SU-DHL-6 (cell line): ENCODE results near the gene CHD6.

Experiments
- H2AFZ ChIP-seq: fragments of 200-600 bp; sonication (generic); 2 replicates; pipeline ENCODE4 v1.6.1; 2014; ENCODE audit warnings: low read depth, mild to moderate bottlenecking, moderate library complexity, mixed read lengths, antibody characterized with exemption, low read length; ENCODE audit not compliant: severe bottlenecking
- H3F3A ChIP-seq: fragments of 200-600 bp; shearing (Covaris generic); 2 replicates; pipeline ENCODE4 v1.6.0; 2016; ENCODE audit warnings: antibody characterized with exemption, mild to moderate bottlenecking; ENCODE audit not compliant: insufficient read depth
- H3K27ac ChIP-seq: fragments of 200-600 bp; sonication (generic); 2 replicates; pipeline ENCODE4 v1.5.1; 2016; ENCODE audit warnings: low read depth, mild to moderate bottlenecking, low read length, moderate library complexity, mixed read lengths
- H3K27me3 ChIP-seq: fragments of 200-600 bp; sonication (generic), shearing (Covaris generic); 2 replicates; pipeline ENCODE4 v1.6.0; 2014; ENCODE audit warnings: mild to moderate bottlenecking, low read length
- H3K36me3 ChIP-seq: fragments of 200-600 bp; sonication (generic); 2 replicates; pipeline ENCODE4 v1.6.1; 2014; ENCODE audit warnings: mild to moderate bottlenecking, low read length, mixed read lengths
- H3K4me2 ChIP-seq: fragments of 300-600, 200-600 bp; shearing (Covaris generic), sonication (generic); 2 replicates; pipeline ENCODE4 v1.6.0; 2014; ENCODE audit warnings: low read length, low read depth, mild to moderate bottlenecking; ENCODE audit not compliant: poor library complexity, severe bottlenecking
- H3K4me3 ChIP-seq: fragments of 200-600 bp; sonication (generic); 2 replicates; pipeline ENCODE4 v1.5.1; 2014; ENCODE audit warnings: antibody characterized with exemption, low read length, mild to moderate bottlenecking, mixed read lengths; ENCODE audit not compliant: insufficient read depth, poor library complexity, severe bottlenecking
- H3K79me2 ChIP-seq: fragments of 200-600 bp; sonication (generic); 2 replicates; pipeline ENCODE4 v1.6.1; 2014; ENCODE audit warnings: mild to moderate bottlenecking, low read length, moderate library complexity; ENCODE audit not compliant: insufficient read depth
- H3K9ac ChIP-seq: fragments of 200-600 bp; sonication (generic); 2 replicates; pipeline ENCODE4 v1.7.0; 2014; ENCODE audit warnings: mild to moderate bottlenecking, low read length
- H3K9me2 ChIP-seq: fragments of 200-600 bp; sonication (generic); replicated peaks from 2 replicates; pipeline ENCODE4 v1.6.1; 2014; ENCODE audit warnings: low read length; ENCODE audit not compliant: insufficient read depth
- H3K9me3 ChIP-seq: fragments of 200-600 bp; sonication (generic); 2 replicates; pipeline ENCODE4 v1.6.1; 2014; ENCODE audit warnings: low read length, mixed read lengths; ENCODE audit not compliant: insufficient read depth
- H4K20me1 ChIP-seq: fragments of 200-600 bp; sonication (generic); 2 replicates; pipeline ENCODE4 v1.6.1; 2014; ENCODE audit warnings: low read depth, mild to moderate bottlenecking, antibody characterized with exemption, low read length, moderate library complexity, mixed read lengths
- EZH2phosphoT487 ChIP-seq: fragments of 200-600 bp; sonication (generic), shearing (Covaris generic); conservative IDR thresholded peaks from 2 replicates; pipeline ENCODE4 v1.6.1; 2018; ENCODE audit warnings: mild to moderate bottlenecking, antibody characterized with exemption, low read length, moderate library complexity, mixed read lengths
- TF ChIP-seq, protein P1 (sequence below): fragments of 200-600 bp; sonication (generic); IDR thresholded peaks from one replicate; pipeline ENCODE4 v1.5.1; 2017; ENCODE audit warnings: antibody characterized with exemption, mild to moderate bottlenecking, low read length, moderate library complexity; ENCODE audit not compliant: insufficient read depth, poor library complexity, severe bottlenecking

The CHD6 gene

GRCh38 chr20:41615110-41615509 lies 3.1 kb downstream of the CHD6 start:
- Histone ChIP-seq H3K27ac (no peak overlapping the region), H3K4me2 (no peak overlapping the region), H4K20me1 (peaks cover 39% of the 10 kb centered on the region), H3K9me3 (no peaks in the 10 kb centered on the region), H3K79me2 (peaks cover 56% of the 10 kb centered on the region), H3K9ac (no peak overlapping the region), H3K36me3 (no peaks in the 10 kb centered on the region), H3F3A (0 out of 2 replicates have a peak, but pooled peaks cover 6% of the 10 kb centered on the region), H3K9me2 (no peaks in the 10 kb centered on the region), H3K27me3 (no peaks in the 10 kb centered on the region), H2AFZ (no peak overlapping the region), H3K4me3 (no peak overlapping the region)
- no peak for TF ChIP-seq EZH2phosphoT487
- TF ChIP-seq, protein P1, sequence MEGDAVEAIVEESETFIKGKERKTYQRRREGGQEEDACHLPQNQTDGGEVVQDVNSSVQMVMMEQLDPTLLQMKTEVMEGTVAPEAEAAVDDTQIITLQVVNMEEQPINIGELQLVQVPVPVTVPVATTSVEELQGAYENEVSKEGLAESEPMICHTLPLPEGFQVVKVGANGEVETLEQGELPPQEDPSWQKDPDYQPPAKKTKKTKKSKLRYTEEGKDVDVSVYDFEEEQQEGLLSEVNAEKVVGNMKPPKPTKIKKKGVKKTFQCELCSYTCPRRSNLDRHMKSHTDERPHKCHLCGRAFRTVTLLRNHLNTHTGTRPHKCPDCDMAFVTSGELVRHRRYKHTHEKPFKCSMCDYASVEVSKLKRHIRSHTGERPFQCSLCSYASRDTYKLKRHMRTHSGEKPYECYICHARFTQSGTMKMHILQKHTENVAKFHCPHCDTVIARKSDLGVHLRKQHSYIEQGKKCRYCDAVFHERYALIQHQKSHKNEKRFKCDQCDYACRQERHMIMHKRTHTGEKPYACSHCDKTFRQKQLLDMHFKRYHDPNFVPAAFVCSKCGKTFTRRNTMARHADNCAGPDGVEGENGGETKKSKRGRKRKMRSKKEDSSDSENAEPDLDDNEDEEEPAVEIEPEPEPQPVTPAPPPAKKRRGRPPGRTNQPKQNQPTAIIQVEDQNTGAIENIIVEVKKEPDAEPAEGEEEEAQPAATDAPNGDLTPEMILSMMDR, result no peak

DNA sequence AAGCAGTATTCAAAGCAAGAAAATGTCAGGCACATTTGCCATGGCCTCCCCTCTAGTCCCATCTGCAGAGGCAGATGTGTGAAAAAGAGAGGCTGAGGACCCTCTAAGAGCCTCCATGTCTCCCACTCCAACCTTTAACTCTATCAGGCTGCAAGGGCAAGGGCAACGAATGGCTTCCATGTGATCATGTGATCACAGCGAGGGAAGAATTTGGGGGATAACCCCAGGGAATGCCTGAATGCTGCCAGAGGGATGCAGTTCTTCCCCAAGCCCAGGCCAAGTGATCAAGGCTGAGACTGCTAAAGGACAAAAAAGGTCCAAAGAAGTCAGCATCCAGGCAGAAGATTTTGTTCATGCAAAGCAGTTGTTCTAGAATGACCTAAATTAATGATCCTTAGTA lies 4.9 kb downstream of the CHD6 start:
- Histone ChIP-seq H3K4me3 (no peak overlapping the region), H3K27me3 (no peaks in the 10 kb centered on the region), H3K9me3 (no peaks in the 10 kb centered on the region), H2AFZ (no peak overlapping the region), H3K4me2 (no peak overlapping the region), H3K27ac (no peak overlapping the region), H3K36me3 (no peaks in the 10 kb centered on the region), H3K9ac (no peak overlapping the region), H3F3A (no peaks in the 10 kb centered on the region), H4K20me1 (peaks cover 50% of the 10 kb centered on the region), H3K9me2 (no peaks in the 10 kb centered on the region), H3K79me2 (peaks cover 67% of the 10 kb centered on the region)
- no peak for TF ChIP-seq EZH2phosphoT487
- TF ChIP-seq, protein P1, result no peak

DNA sequence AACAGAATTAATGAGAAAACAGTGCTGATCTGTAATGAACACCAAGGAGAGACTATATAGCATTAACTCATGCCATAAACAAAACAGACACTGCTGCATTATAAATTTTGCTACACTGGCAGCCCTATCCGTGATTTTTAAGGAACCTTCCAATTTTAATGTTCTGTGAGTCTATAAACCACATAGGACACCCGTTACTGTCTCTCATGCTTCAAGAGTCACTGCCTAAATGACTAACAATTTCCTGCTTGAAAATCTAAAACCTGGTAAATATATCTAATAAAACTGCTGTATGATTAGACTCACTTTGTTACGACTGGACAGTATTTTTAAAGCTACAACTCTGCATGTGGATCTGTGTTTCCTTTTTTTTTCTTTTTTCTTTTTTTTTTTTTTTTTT lies 8.7 kb downstream of the CHD6 start:
- no peaks in the 10 kb centered on the region for H3K9me3 ChIP-seq
- TF ChIP-seq, protein P1, result no peak
- TF ChIP-seq EZH2phosphoT487, result no peak
- no peak overlapping the region for H3K9ac ChIP-seq
- H4K20me1 ChIP-seq, result peaks cover 46% of the 10 kb centered on the region
- no peak overlapping the region for H2AFZ ChIP-seq
- peaks cover 68% of the 10 kb centered on the region for H3K79me2 ChIP-seq
- no peaks in the 10 kb centered on the region for H3F3A ChIP-seq
- no peak overlapping the region for H3K4me2 ChIP-seq
- no peak overlapping the region for H3K27ac ChIP-seq
- no peaks in the 10 kb centered on the region for H3K27me3 ChIP-seq
- no peaks in the 10 kb centered on the region for H3K36me3 ChIP-seq
- H3K9me2 ChIP-seq, result no peaks in the 10 kb centered on the region
- no peak overlapping the region for H3K4me3 ChIP-seq

DNA sequence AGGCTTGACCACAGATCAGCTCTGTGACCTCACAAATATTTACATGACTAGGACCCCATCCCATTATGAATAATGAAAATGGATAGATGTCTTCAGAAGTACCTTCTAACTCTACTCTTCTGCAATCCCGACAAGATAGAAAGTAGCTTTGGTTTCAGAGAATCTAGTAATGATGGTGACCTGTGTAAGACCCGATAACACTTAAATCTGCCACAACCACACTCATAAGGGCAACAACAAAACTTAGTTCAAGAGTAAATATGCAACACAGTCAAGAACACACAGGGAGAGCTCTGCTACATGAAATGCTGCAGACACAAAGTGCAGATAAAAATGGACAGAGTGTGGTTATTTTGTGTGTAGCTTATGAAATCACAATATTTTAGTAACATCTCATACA lies 9.6 kb downstream of the CHD6 start:
- no peak overlapping the region for H3K9ac ChIP-seq
- peaks cover 68% of the 10 kb centered on the region for H3K79me2 ChIP-seq
- H3F3A ChIP-seq, result no peaks in the 10 kb centered on the region
- TF ChIP-seq, protein P1, result no peak
- TF ChIP-seq EZH2phosphoT487, result no peak
- H2AFZ ChIP-seq, result no peak overlapping the region
- no peaks in the 10 kb centered on the region for H3K9me2 ChIP-seq
- no peak overlapping the region for H3K4me2 ChIP-seq
- H3K9me3 ChIP-seq, result no peaks in the 10 kb centered on the region
- H4K20me1 ChIP-seq, result peaks cover 40% of the 10 kb centered on the region
- H3K4me3 ChIP-seq, result no peak overlapping the region
- no peaks in the 10 kb centered on the region for H3K27me3 ChIP-seq
- no peak overlapping the region for H3K27ac ChIP-seq
- H3K36me3 ChIP-seq, result no peaks in the 10 kb centered on the region
